Measurements from ENCODE around the gene COL4A5. TPM values are rescaled to one million over a fixed set of nuclear protein-coding genes. Genes with fewer than 3 reads are reported as not detected.
A peak's percentile ranks its signal among the peaks of the same experiment; 100 is the strongest.

The COL4A5 gene
- total RNA-seq, 1 donor: 23.2 TPM

DNA sequence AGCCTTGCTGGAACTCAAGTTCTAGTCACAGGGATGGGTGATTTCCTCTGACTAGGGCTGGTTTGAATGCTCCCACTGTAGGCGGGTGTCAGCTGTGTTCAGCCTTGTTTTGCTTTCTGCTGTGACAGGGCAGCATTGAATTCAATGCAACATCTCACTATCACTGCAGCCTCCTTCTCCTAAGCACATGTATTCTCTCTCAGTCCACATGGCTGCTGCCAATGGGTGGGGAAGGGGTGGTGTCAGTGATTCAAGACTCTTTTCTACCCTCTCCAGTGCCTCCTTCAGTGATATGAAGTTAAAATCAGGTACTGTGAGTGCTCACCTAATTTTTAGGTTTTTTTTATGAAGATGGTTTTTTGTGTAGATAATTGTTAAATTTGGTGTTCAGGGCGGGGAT is 46.3 kb downstream of the COL4A5 start:
- no peak for TF ChIP-seq CTCF (IDR thresholded peaks at IDR 0.05; ENCODE audit: insufficient read depth, low read length)
- H3K4me3 ChIP-seq (ENCODE audit: low read depth, low read length): no peak overlapping the region
- no peak for DNase-seq (ENCODE audit: low read depth)

- TF ChIP-seq CTCF (IDR thresholded peaks at IDR 0.05; ENCODE audit: insufficient read depth, low read length): no peak
- H3K4me3 ChIP-seq (ENCODE audit: low read depth, low read length): no peak overlapping the region
- peak; percentile 20 for DNase-seq (ENCODE audit: low read depth)
Observed at GRCh38 chrX:108494406-108495090, 54.9 kb downstream of the COL4A5 start.

DNA sequence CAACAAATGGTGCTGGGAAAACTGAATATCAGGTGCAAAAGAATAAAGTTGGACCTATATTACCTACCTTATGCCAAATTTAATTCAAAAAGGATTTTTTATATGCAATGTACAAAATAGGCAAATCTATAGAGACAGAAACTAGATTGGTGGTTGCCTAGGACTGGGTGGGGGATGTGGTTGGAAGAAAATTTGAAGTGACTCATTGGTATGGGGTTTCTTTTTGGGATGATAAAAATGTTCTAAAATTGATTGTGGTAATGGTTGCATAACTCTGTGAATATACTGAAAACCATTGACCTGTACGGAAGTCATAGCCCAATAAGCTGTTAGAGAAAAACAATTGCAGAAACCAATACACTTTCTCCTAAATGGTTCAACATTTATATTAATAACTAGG is 72.1 kb downstream of the COL4A5 start:
- peak; percentile 45 for DNase-seq (ENCODE audit: low read depth)
- no peak for TF ChIP-seq CTCF (IDR thresholded peaks at IDR 0.05; ENCODE audit: insufficient read depth, low read length)
- no peak overlapping the region for H3K4me3 ChIP-seq (ENCODE audit: low read depth, low read length)

DNA sequence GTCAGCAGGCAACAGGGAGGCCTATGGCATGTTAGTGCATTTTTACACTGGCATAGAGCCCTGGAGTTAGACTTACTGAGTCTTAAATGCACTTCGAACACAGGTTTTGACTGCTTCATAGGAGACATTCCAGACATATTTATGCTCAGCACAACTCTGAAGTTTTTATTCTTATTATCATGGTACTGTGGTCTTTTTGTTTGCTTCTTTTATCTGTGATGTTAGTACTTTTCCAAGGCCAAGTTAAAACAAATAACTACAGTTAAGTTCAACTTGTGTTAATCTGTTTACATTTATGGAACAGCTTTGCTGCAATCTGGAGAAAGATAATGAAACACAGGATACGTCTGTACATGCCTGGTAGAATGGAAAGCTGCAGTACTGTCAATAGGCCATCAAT is 76.5 kb downstream of the COL4A5 start:
- DNase-seq (ENCODE audit: low read depth): peak; percentile 75
- no peak for TF ChIP-seq CTCF (IDR thresholded peaks at IDR 0.05; ENCODE audit: insufficient read depth, low read length)
- H3K4me3 ChIP-seq (ENCODE audit: low read depth, low read length): no peak overlapping the region

DNA sequence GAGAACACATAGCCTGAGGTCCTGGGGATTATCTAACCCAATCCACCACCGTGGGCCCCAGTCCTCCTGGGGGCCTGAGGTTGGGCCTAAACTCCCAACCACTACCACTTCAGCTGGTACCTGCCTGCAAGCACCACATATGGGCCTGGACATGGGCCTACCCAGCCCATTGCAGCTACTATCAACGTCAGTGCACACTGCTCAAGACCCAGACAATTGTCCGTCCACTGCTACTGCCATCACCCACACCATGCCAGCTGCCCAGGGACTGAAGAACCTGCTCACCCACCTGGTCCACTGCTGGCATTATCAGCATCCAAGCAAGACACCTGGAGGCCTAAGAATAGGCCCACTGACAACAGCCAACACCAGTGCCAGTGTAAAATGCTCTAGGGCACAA is 88.1 kb downstream of the COL4A5 start:
- no peak overlapping the region for H3K4me3 ChIP-seq (ENCODE audit: low read depth, low read length)
- TF ChIP-seq CTCF (IDR thresholded peaks at IDR 0.05; ENCODE audit: insufficient read depth, low read length): no peak
- no peak for DNase-seq (ENCODE audit: low read depth)

GRCh38 chrX:108537005-108537404 is 97.4 kb downstream of the COL4A5 start:
- TF ChIP-seq CTCF (IDR thresholded peaks at IDR 0.05; ENCODE audit: insufficient read depth, low read length): peak; percentile 77
- H3K4me3 ChIP-seq (ENCODE audit: low read depth, low read length): no peak overlapping the region
- DNase-seq (ENCODE audit: low read depth): peak; percentile 61

GRCh38 chrX:108541286-108541685 is 101.6 kb downstream of the COL4A5 start:
- TF ChIP-seq CTCF (IDR thresholded peaks at IDR 0.05; ENCODE audit: insufficient read depth, low read length): no peak
- no peak for DNase-seq (ENCODE audit: low read depth)
- no peak overlapping the region for H3K4me3 ChIP-seq (ENCODE audit: low read depth, low read length)

Measured in fibroblast of the aortic adventitia (primary cell).